ENCODE measurements around the gene KCND3. TPM values are rescaled to one million over a fixed set of nuclear protein-coding genes. Genes with fewer than 3 reads are reported as not detected.

KCND3 gene
- total RNA-seq, 1 donor from 2014 or later: 0.43 TPM

GRCh38 chr1:111739194-111739924, 250.1 kb downstream of the KCND3 start, which contains the start of gene INKA2:
Gene INKA2 (minus strand): TSS chr1:111739395. CDS start chr1:111739242, 153 bp downstream.
- Histone ChIP-seq H3K4me3 (ENCODE audit: insufficient read depth, low read depth, low read length) (peak within 1 kb of the TSS; percentile 65), H3K4me1 (ENCODE audit: insufficient read depth, low read length) (peaks cover 38% of the 10 kb centered on the region), H3K27ac (ENCODE audit: low read depth, low read length) (peak within 1 kb of the TSS; percentile 11), H3K9me3 (ENCODE audit: insufficient read depth, low read depth, low read length) (no peaks in the 10 kb centered on the region), H2AFZ (ENCODE audit: low read depth, low read length) (peak within 1 kb of the TSS; percentile 94), H3K27me3 (ENCODE audit: insufficient read depth, low read length) (no peaks in the 10 kb centered on the region), H3K4me2 (ENCODE audit: low read length) (peak within 1 kb of the TSS; percentile 96), H3K9ac (ENCODE audit: low read length) (peak within 1 kb of the TSS; percentile 76), H4K20me1 (ENCODE audit: insufficient read depth, low read length) (peaks cover 9% of the 10 kb centered on the region), H3K79me2 (ENCODE audit: insufficient read depth, low read length) (no peaks in the 10 kb centered on the region), H3K36me3 (ENCODE audit: insufficient read depth, low read length) (no peaks in the 10 kb centered on the region)
- Mint-ChIP-seq H3K4me1 (ENCODE audit: low read depth, unreplicated experiment) (peaks cover 19% of the 10 kb centered on the region), H3K27ac (ENCODE audit: unreplicated experiment) (peak within 1 kb of the TSS; percentile 92), H3K9me3 (ENCODE audit: unreplicated experiment) (no peaks in the 10 kb centered on the region), H3K27me3 (ENCODE audit: low read depth, unreplicated experiment) (peaks cover 12% of the 10 kb centered on the region), H3K36me3 (ENCODE audit: low read depth, unreplicated experiment) (no peaks in the 10 kb centered on the region), H3K4me3 (ENCODE audit: unreplicated experiment) (peak within 1 kb of the TSS; percentile 92)
- DNase-seq (ENCODE audit: low read depth): peak; percentile 69
- no peak for FAIRE-seq
- no peak for TF ChIP-seq EZH2 (IDR thresholded peaks at IDR 0.05; ENCODE audit: insufficient read depth, low read length)
- no peak for TF ChIP-seq CTCF (IDR thresholded peaks at IDR 0.05; ENCODE audit: insufficient read depth, low read depth, low read length)

- H4K20me1 ChIP-seq (ENCODE audit: insufficient read depth, low read length): peaks cover 11% of the 10 kb centered on the region
- no peaks in the 10 kb centered on the region for H3K27me3 ChIP-seq (ENCODE audit: insufficient read depth, low read length)
- peak overlapping the region; percentile 65 for H3K4me3 ChIP-seq (ENCODE audit: insufficient read depth, low read depth, low read length)
- peaks cover 15% of the 10 kb centered on the region for H3K4me1 Mint-ChIP-seq (ENCODE audit: low read depth, unreplicated experiment)
- peak overlapping the region; percentile 96 for H3K4me2 ChIP-seq (ENCODE audit: low read length)
- H3K36me3 Mint-ChIP-seq (ENCODE audit: low read depth, unreplicated experiment): no peaks in the 10 kb centered on the region
- no peaks in the 10 kb centered on the region for H3K9me3 ChIP-seq (ENCODE audit: insufficient read depth, low read depth, low read length)
- peaks cover 39% of the 10 kb centered on the region for H3K4me1 ChIP-seq (ENCODE audit: insufficient read depth, low read length)
- no peak for FAIRE-seq
- H3K27ac ChIP-seq (ENCODE audit: low read depth, low read length): peak overlapping the region; percentile 11
- H2AFZ ChIP-seq (ENCODE audit: low read depth, low read length): peak overlapping the region; percentile 94
- peaks cover 12% of the 10 kb centered on the region for H3K27me3 Mint-ChIP-seq (ENCODE audit: low read depth, unreplicated experiment)
- peak overlapping the region; percentile 76 for H3K9ac ChIP-seq (ENCODE audit: low read length)
- no peaks in the 10 kb centered on the region for H3K9me3 Mint-ChIP-seq (ENCODE audit: unreplicated experiment)
- no peaks in the 10 kb centered on the region for H3K79me2 ChIP-seq (ENCODE audit: insufficient read depth, low read length)
- peak overlapping the region; percentile 78 for H3K27ac Mint-ChIP-seq (ENCODE audit: unreplicated experiment)
- no peaks in the 10 kb centered on the region for H3K36me3 ChIP-seq (ENCODE audit: insufficient read depth, low read length)
- peak; percentile 50 for DNase-seq (ENCODE audit: low read depth)
- H3K4me3 Mint-ChIP-seq (ENCODE audit: unreplicated experiment): peak overlapping the region; percentile 92
- TF ChIP-seq CTCF (IDR thresholded peaks at IDR 0.05; ENCODE audit: insufficient read depth, low read depth, low read length) (no peak), EZH2 (IDR thresholded peaks at IDR 0.05; ENCODE audit: insufficient read depth, low read length) (no peak)
These were observed 250.9 kb downstream of the KCND3 start for GRCh38 chr1:111738436-111739193.

Data from astrocyte (in vitro differentiated cells and primary cell).